DMS114 treated with DMSO at 0.1 percent for 48 hours (cell line): ENCODE data around the gene CTNNA1.
"Not testable (repeated sequence)": the region's sequence is repeated elsewhere in the genome, so short reads cannot be mapped to it uniquely, and the experiment has no call there.

ENCODE experiments used
- DNase-seq: peaks from one replicate; lab custom pipeline; 2025; ENCODE audit not compliant: unreplicated experiment; lab: John Stamatoyannopoulos, UW

CTNNA1 gene

GRCh38 chr5:138725153-138725817, 27.9 kb upstream of the CTNNA1 start:
- no peak for DNase-seq

- DNase-seq = no peak
Observed at GRCh38 chr5:138725818-138726416, 27.3 kb upstream of the CTNNA1 start.

- no peak for DNase-seq
Observed at GRCh38 chr5:138726848-138727247, 26.4 kb upstream of the CTNNA1 start.

- not testable (repeated sequence) for DNase-seq
Observed at GRCh38 chr5:138730496-138730895, 22.7 kb upstream of the CTNNA1 start.

GRCh38 chr5:138732466-138732865, 20.8 kb upstream of the CTNNA1 start:
- no peak for DNase-seq

- DNase-seq = no peak
Observed at GRCh38 chr5:138732933-138733332, 20.3 kb upstream of the CTNNA1 start.

- no peak for DNase-seq
Observed at GRCh38 chr5:138733509-138733908, 19.7 kb upstream of the CTNNA1 start.

- DNase-seq = no peak
Observed at GRCh38 chr5:138736293-138736692, 16.9 kb upstream of the CTNNA1 start.

- DNase-seq = no peak
Observed at GRCh38 chr5:138737494-138738265, 15.5 kb upstream of the CTNNA1 start.

GRCh38 chr5:138738399-138738798, 14.8 kb upstream of the CTNNA1 start:
- no peak for DNase-seq

- no peak for DNase-seq
Observed at GRCh38 chr5:138739938-138740337, 13.3 kb upstream of the CTNNA1 start.

GRCh38 chr5:138743484-138743883, 9.7 kb upstream of the CTNNA1 start:
- no peak for DNase-seq

GRCh38 chr5:138745268-138745667, 8.0 kb upstream of the CTNNA1 start:
- DNase-seq = no peak

- no peak for DNase-seq
Observed at GRCh38 chr5:138748630-138749081, 4.6 kb upstream of the CTNNA1 start.

- not testable (repeated sequence) for DNase-seq
Observed at GRCh38 chr5:138751344-138751743, 1.9 kb upstream of the CTNNA1 start.

GRCh38 chr5:138752341-138752950, 779 bp upstream of the CTNNA1 start:
- peak; percentile 38 for DNase-seq

GRCh38 chr5:138753794-138754698, 821 bp downstream of the CTNNA1 start:
- peak; percentile 68 for DNase-seq

- DNase-seq = no peak
Observed at GRCh38 chr5:138754699-138755057, 1.5 kb downstream of the CTNNA1 start.

- no peak for DNase-seq
Observed at GRCh38 chr5:138755084-138755748, 2.0 kb downstream of the CTNNA1 start.
